ENCODE results near the gene SHISA8. TPM values are rescaled to one million over a fixed set of nuclear protein-coding genes. Genes with fewer than 3 reads are reported as not detected.

Gene SHISA8
- polyA plus RNA-seq, 1 donor from 2014 or later: 0.62 TPM

DNA sequence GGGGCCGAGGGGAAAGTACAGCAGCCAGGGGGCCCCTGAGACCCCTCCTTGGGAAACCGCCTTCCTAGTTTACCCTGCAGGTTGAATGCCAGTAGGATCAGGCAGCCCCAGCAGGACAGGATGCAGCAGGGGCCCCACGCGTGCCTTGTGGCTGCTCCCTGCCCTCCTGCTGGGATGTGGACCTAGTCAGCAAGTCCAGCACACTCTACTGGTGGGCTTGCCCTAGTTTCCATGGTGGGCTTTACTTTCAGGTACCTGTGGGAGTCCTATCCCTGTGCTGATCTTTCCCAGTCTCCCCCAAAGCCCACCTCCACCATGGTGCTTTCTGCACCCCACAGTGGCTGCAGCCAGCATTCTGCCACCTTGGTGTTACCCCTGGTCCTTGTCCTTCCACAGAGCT is 22.2 kb downstream of the SHISA8 start:
- no peaks in the 10 kb centered on the region for H3K27me3 ChIP-seq (ENCODE audit: insufficient read depth, low read depth, low read length)
- H3K9ac ChIP-seq (ENCODE audit: low read length): no peak overlapping the region
- H3F3A ChIP-seq (ENCODE audit: insufficient read depth, low read length, poor library complexity, severe bottlenecking): no peaks in the 10 kb centered on the region
- H3K79me2 ChIP-seq (replicated peaks; ENCODE audit: insufficient read depth, low read length): no peaks in the 10 kb centered on the region
- H3K36me3 ChIP-seq (ENCODE audit: insufficient read depth, low read length): peaks cover 6% of the 10 kb centered on the region
- TF ChIP-seq EZH2 (IDR thresholded peaks at IDR 0.05; ENCODE audit: borderline replicate concordance, insufficient read depth, low read length, poor library complexity, severe bottlenecking) (no peak), RAD21 (conservative IDR thresholded peaks at IDR 0.05) (no peak), EP300 (conservative IDR thresholded peaks at IDR 0.05; ENCODE audit: poor library complexity, severe bottlenecking) (no peak), SMC3 (conservative IDR thresholded peaks at IDR 0.05; ENCODE audit: poor library complexity) (no peak), MXI1 (conservative IDR thresholded peaks at IDR 0.05; ENCODE audit: poor library complexity, severe bottlenecking) (no peak), POLR2AphosphoS5 (IDR thresholded peaks at IDR 0.05) (no peak), TAF1 (IDR thresholded peaks at IDR 0.05; ENCODE audit: low read depth) (no peak)
- TF ChIP-seq, protein P1, sequence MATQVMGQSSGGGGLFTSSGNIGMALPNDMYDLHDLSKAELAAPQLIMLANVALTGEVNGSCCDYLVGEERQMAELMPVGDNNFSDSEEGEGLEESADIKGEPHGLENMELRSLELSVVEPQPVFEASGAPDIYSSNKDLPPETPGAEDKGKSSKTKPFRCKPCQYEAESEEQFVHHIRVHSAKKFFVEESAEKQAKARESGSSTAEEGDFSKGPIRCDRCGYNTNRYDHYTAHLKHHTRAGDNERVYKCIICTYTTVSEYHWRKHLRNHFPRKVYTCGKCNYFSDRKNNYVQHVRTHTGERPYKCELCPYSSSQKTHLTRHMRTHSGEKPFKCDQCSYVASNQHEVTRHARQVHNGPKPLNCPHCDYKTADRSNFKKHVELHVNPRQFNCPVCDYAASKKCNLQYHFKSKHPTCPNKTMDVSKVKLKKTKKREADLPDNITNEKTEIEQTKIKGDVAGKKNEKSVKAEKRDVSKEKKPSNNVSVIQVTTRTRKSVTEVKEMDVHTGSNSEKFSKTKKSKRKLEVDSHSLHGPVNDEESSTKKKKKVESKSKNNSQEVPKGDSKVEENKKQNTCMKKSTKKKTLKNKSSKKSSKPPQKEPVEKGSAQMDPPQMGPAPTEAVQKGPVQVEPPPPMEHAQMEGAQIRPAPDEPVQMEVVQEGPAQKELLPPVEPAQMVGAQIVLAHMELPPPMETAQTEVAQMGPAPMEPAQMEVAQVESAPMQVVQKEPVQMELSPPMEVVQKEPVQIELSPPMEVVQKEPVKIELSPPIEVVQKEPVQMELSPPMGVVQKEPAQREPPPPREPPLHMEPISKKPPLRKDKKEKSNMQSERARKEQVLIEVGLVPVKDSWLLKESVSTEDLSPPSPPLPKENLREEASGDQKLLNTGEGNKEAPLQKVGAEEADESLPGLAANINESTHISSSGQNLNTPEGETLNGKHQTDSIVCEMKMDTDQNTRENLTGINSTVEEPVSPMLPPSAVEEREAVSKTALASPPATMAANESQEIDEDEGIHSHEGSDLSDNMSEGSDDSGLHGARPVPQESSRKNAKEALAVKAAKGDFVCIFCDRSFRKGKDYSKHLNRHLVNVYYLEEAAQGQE (IDR thresholded peaks at IDR 0.05; ENCODE audit: borderline replicate concordance): no peak
- TF ChIP-seq, protein P2, sequence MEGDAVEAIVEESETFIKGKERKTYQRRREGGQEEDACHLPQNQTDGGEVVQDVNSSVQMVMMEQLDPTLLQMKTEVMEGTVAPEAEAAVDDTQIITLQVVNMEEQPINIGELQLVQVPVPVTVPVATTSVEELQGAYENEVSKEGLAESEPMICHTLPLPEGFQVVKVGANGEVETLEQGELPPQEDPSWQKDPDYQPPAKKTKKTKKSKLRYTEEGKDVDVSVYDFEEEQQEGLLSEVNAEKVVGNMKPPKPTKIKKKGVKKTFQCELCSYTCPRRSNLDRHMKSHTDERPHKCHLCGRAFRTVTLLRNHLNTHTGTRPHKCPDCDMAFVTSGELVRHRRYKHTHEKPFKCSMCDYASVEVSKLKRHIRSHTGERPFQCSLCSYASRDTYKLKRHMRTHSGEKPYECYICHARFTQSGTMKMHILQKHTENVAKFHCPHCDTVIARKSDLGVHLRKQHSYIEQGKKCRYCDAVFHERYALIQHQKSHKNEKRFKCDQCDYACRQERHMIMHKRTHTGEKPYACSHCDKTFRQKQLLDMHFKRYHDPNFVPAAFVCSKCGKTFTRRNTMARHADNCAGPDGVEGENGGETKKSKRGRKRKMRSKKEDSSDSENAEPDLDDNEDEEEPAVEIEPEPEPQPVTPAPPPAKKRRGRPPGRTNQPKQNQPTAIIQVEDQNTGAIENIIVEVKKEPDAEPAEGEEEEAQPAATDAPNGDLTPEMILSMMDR (IDR thresholded peaks at IDR 0.05; ENCODE audit: poor library complexity, severe bottlenecking): no peak
- no peak overlapping the region for H3K4me2 ChIP-seq (ENCODE audit: low read length)
- H2AFZ ChIP-seq (ENCODE audit: low read depth, low read length): no peak overlapping the region
- no peaks in the 10 kb centered on the region for H4K20me1 ChIP-seq (ENCODE audit: insufficient read depth)
- no peaks in the 10 kb centered on the region for H3K9me2 ChIP-seq (ENCODE audit: insufficient read depth, low read length)
- H3K9me3 ChIP-seq (ENCODE audit: low read length): no peaks in the 10 kb centered on the region
- no peak overlapping the region for H3K4me3 ChIP-seq (ENCODE audit: low read length)
- H3K27ac ChIP-seq (ENCODE audit: low read length): no peak overlapping the region

DNA sequence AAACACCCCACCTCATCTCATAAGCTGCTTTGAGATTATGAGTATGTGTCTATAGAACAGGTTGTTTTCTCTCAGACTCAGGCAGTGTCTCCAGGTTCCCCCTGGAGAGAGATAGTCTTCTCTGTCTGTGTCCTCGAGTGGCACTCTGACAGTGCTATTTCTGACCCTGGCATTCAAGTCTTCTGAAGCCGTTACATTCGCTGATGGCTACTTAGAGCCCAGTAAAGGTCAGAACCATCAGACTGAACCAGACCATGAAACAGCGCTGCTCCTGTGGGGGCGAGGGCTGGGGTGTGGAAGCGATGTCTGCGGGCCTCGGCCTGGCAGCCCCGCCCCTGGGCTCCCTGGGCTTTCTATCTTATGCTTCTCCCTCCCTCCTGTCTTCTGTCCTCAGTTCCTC is 23.5 kb downstream of the SHISA8 start:
- H3K36me3 ChIP-seq (ENCODE audit: insufficient read depth, low read length): peaks cover 6% of the 10 kb centered on the region

More for the DNA sequence above, 23.5 kb downstream of the SHISA8 start:
- no peak for TF ChIP-seq TAF1 (IDR thresholded peaks at IDR 0.05; ENCODE audit: low read depth)
- TF ChIP-seq RAD21 (conservative IDR thresholded peaks at IDR 0.05): no peak
- TF ChIP-seq, protein P1 (IDR thresholded peaks at IDR 0.05; ENCODE audit: borderline replicate concordance): no peak
- TF ChIP-seq MXI1 (conservative IDR thresholded peaks at IDR 0.05; ENCODE audit: poor library complexity, severe bottlenecking): no peak
- TF ChIP-seq EZH2 (IDR thresholded peaks at IDR 0.05; ENCODE audit: borderline replicate concordance, insufficient read depth, low read length, poor library complexity, severe bottlenecking): no peak
- no peak for TF ChIP-seq SMC3 (conservative IDR thresholded peaks at IDR 0.05; ENCODE audit: poor library complexity)
- TF ChIP-seq, protein P2 (IDR thresholded peaks at IDR 0.05; ENCODE audit: poor library complexity, severe bottlenecking): no peak
- no peak for TF ChIP-seq POLR2AphosphoS5 (IDR thresholded peaks at IDR 0.05)
- TF ChIP-seq EP300 (conservative IDR thresholded peaks at IDR 0.05; ENCODE audit: poor library complexity, severe bottlenecking): no peak
- Histone ChIP-seq H3K79me2 (replicated peaks; ENCODE audit: insufficient read depth, low read length) (no peaks in the 10 kb centered on the region), H3K9me2 (ENCODE audit: insufficient read depth, low read length) (no peaks in the 10 kb centered on the region), H3K27ac (ENCODE audit: low read length) (no peak overlapping the region), H3K4me2 (ENCODE audit: low read length) (no peak overlapping the region), H3K9ac (ENCODE audit: low read length) (no peak overlapping the region), H3F3A (ENCODE audit: insufficient read depth, low read length, poor library complexity, severe bottlenecking) (no peaks in the 10 kb centered on the region), H3K9me3 (ENCODE audit: low read length) (no peaks in the 10 kb centered on the region), H2AFZ (ENCODE audit: low read depth, low read length) (no peak overlapping the region), H3K4me3 (ENCODE audit: low read length) (no peak overlapping the region), H4K20me1 (ENCODE audit: insufficient read depth) (no peaks in the 10 kb centered on the region), H3K27me3 (ENCODE audit: insufficient read depth, low read depth, low read length) (no peaks in the 10 kb centered on the region)

All from neural cell (in vitro differentiated cells).